Calu3 (cell line): ENCODE data around the gene ZKSCAN3. TPM values are rescaled to one million over a fixed set of nuclear protein-coding genes. Genes with fewer than 3 reads are reported as not detected.

Experiments
- BruUV-seq: library from RNA; stranded (reverse); fragments of 400-500 nt; replicated peaks from 2 replicates; lab custom pipeline; 2021; lab: Mats Ljungman, UMichigan
- CTCF ChIA-PET: fragments of 300-600 bp; sonication (Branson Sonifier 250); formaldehyde crosslinking; loops from one replicate; lab custom pipeline; 2022; ENCODE audit warnings: antibody characterized with exemption; lab: Charles Lee
- DNase-seq: peaks from one replicate; pipeline ENCODE4 v3.0.0; 2022
- H3K27ac Mint-ChIP-seq: one replicate; pipeline ENCODE4 v1.8.0; 2022; ENCODE audit warnings: mixed read lengths; ENCODE audit not compliant: unreplicated experiment
- H3K27me3 Mint-ChIP-seq: one replicate; pipeline ENCODE4 v1.8.0; 2022; ENCODE audit warnings: mixed read lengths; ENCODE audit not compliant: unreplicated experiment
- H3K36me3 Mint-ChIP-seq: one replicate; pipeline ENCODE4 v1.8.0; 2022; ENCODE audit warnings: mild to moderate bottlenecking, moderate library complexity, mixed read lengths; ENCODE audit not compliant: insufficient read depth, unreplicated experiment
- H3K4me1 Mint-ChIP-seq: one replicate; pipeline ENCODE4 v1.8.0; 2022; ENCODE audit warnings: mild to moderate bottlenecking, low read depth, mixed read lengths; ENCODE audit not compliant: unreplicated experiment
- H3K4me3 Mint-ChIP-seq: one replicate; pipeline ENCODE4 v1.8.0; 2022; ENCODE audit warnings: mild to moderate bottlenecking, low read depth, moderate library complexity, mixed read lengths; ENCODE audit not compliant: unreplicated experiment
- H3K9me3 Mint-ChIP-seq: one replicate; pipeline ENCODE4 v1.8.0; 2022; ENCODE audit warnings: low read depth, mixed read lengths; ENCODE audit not compliant: unreplicated experiment
- CTCF ChIP-seq: fragments of 200-600 bp; IDR thresholded peaks from one replicate; pipeline ENCODE4 v1.8.0; 2022; ENCODE audit warnings: antibody characterized with exemption; ENCODE audit not compliant: unreplicated experiment
- intact Hi-C: fragments of 100-400 bp; cut with micrococcal nuclease; formaldehyde crosslinking; loops from one replicate; pipeline ENCODE4 v1.10.0; 2022; ENCODE audit not compliant: unreplicated experiment
- total RNA-seq: library from RNA; stranded (reverse); gene quantifications from 2 replicates; pipeline ENCODE4 v1.2.3, GENCODE V29; 2022

The ZKSCAN3 gene
- total RNA-seq, 1 experiment from 2014 or later = 7.8 TPM

- TF ChIP-seq CTCF = no peak
- intact Hi-C loops = no loop called here
- H3K27me3 Mint-ChIP-seq = no peaks in the 10 kb centered on the region
- H3K4me1 Mint-ChIP-seq = no peaks in the 10 kb centered on the region
- BruUV-seq = TSS peak; percentile 11
- H3K4me3 Mint-ChIP-seq = no peak overlapping the region
- CTCF ChIA-PET = no interaction called here
- no peak for DNase-seq
- H3K27ac Mint-ChIP-seq = no peak overlapping the region
- H3K36me3 Mint-ChIP-seq = no peaks in the 10 kb centered on the region
- peaks cover 2% of the 10 kb centered on the region for H3K9me3 Mint-ChIP-seq
Observed at GRCh38 chr6:28371280-28371679, 21.5 kb downstream of the ZKSCAN3 start.

GRCh38 chr6:28371706-28372451 is 22.1 kb downstream of the ZKSCAN3 start:
- intact Hi-C loops = no loop called here
- DNase-seq = no peak
- TF ChIP-seq CTCF = no peak
- H3K4me1 Mint-ChIP-seq = no peaks in the 10 kb centered on the region
- H3K27me3 Mint-ChIP-seq = no peaks in the 10 kb centered on the region
- H3K4me3 Mint-ChIP-seq = no peak overlapping the region
- no TSS peak for BruUV-seq
- H3K9me3 Mint-ChIP-seq = peaks cover 2% of the 10 kb centered on the region
- no peak overlapping the region for H3K27ac Mint-ChIP-seq
- H3K36me3 Mint-ChIP-seq = no peaks in the 10 kb centered on the region
- CTCF ChIA-PET = interaction anchor here (0.7 to 1.0 kb wide), 3 partner anchors 12 to 267 kb away, joined by 4 to 7 read pairs (median 5); no protein-coding TSS in a partner anchor

GRCh38 chr6:28373925-28374324 is 24.2 kb downstream of the ZKSCAN3 start:
- CTCF ChIA-PET = no interaction called here
- Mint-ChIP-seq H3K36me3 (no peaks in the 10 kb centered on the region), H3K4me1 (no peaks in the 10 kb centered on the region), H3K9me3 (no peaks in the 10 kb centered on the region), H3K27ac (no peak overlapping the region), H3K27me3 (no peaks in the 10 kb centered on the region), H3K4me3 (no peak overlapping the region)
- DNase-seq = no peak
- intact Hi-C loops = no loop called here
- BruUV-seq = no TSS peak
- no peak for TF ChIP-seq CTCF

GRCh38 chr6:28377879-28378278 is 28.1 kb downstream of the ZKSCAN3 start:
- Mint-ChIP-seq H3K4me1 (peaks cover 10% of the 10 kb centered on the region), H3K36me3 (peaks cover 19% of the 10 kb centered on the region), H3K27ac (no peak overlapping the region), H3K9me3 (peaks cover 8% of the 10 kb centered on the region), H3K27me3 (no peaks in the 10 kb centered on the region), H3K4me3 (no peak overlapping the region)
- no TSS peak for BruUV-seq
- no peak for DNase-seq
- TF ChIP-seq CTCF = no peak
- intact Hi-C loops = no loop called here
- CTCF ChIA-PET = no interaction called here
